Stimulated activated CD8-positive, alpha-beta memory T cell treated with anti-CD3 and anti-CD28 coated beads, Interleukin-4, amount 100 ng/mL, for 24 hours (primary cell): ENCODE data around the gene TMEM161B.
"Not testable (repeated sequence)": the region's sequence is repeated elsewhere in the genome, so short reads cannot be mapped to it uniquely, and the experiment has no call there.

Source experiments
- DNase-seq: peaks from one replicate; pipeline ENCODE4 v3.0.0-alpha.2; 2020; ENCODE audit warnings: low read depth

TMEM161B gene

GRCh38 chr5:88268385-88269184 lies at the start of gene TMEM161B:
Gene TMEM161B, minus strand, starts transcription at chr5:88268845. Its CDS starts 122 bp downstream, at chr5:88268723.
- DNase-seq: peak; percentile 91

- no peak for DNase-seq
These were observed 35.7 kb upstream of the TMEM161B start for GRCh38 chr5:88304356-88304755.

GRCh38 chr5:88298425-88298824 lies 29.8 kb upstream of the TMEM161B start:
- no peak for DNase-seq

GRCh38 chr5:88290801-88291200 lies 22.2 kb upstream of the TMEM161B start:
- no peak for DNase-seq

- no peak for DNase-seq
These were observed 20.0 kb upstream of the TMEM161B start for GRCh38 chr5:88288528-88289197.

GRCh38 chr5:88287846-88288527 lies 19.3 kb upstream of the TMEM161B start:
- no peak for DNase-seq

GRCh38 chr5:88287302-88287701 lies 18.7 kb upstream of the TMEM161B start:
- DNase-seq: no peak

GRCh38 chr5:88283690-88284089 lies 15.0 kb upstream of the TMEM161B start:
- no peak for DNase-seq

- DNase-seq: no peak
These were observed 12.7 kb upstream of the TMEM161B start for GRCh38 chr5:88281322-88281721.

- no peak for DNase-seq
These were observed 10.9 kb upstream of the TMEM161B start for GRCh38 chr5:88279584-88279983.

GRCh38 chr5:88276378-88276777 lies 7.7 kb upstream of the TMEM161B start:
- DNase-seq: no peak

GRCh38 chr5:88275581-88275980 lies 6.9 kb upstream of the TMEM161B start:
- no peak for DNase-seq

- no peak for DNase-seq
These were observed 652 bp upstream of the TMEM161B start for GRCh38 chr5:88269222-88269771.

GRCh38 chr5:88264565-88264964 lies 4.1 kb downstream of the TMEM161B start:
- not testable (repeated sequence) for DNase-seq

- DNase-seq: no peak
These were observed 5.3 kb downstream of the TMEM161B start for GRCh38 chr5:88263349-88263748.

- DNase-seq: no peak
These were observed 6.5 kb downstream of the TMEM161B start for GRCh38 chr5:88262116-88262515.

- no peak for DNase-seq
These were observed 10.0 kb downstream of the TMEM161B start for GRCh38 chr5:88258636-88259035.

GRCh38 chr5:88256872-88257271 lies 11.8 kb downstream of the TMEM161B start:
- DNase-seq: no peak

- no peak for DNase-seq
These were observed 12.6 kb downstream of the TMEM161B start for GRCh38 chr5:88256037-88256436.

- DNase-seq: no peak
These were observed 14.3 kb downstream of the TMEM161B start for GRCh38 chr5:88254320-88254719.

- no peak for DNase-seq
These were observed 17.5 kb downstream of the TMEM161B start for GRCh38 chr5:88251048-88251711.

GRCh38 chr5:88250010-88250409 lies 18.6 kb downstream of the TMEM161B start:
- no peak for DNase-seq
